ENCODE results near the gene NRP1.

GRCh38 chr10:33215154-33215553 lies 119.3 kb downstream of the NRP1 start:
- TF ChIP-seq, protein P1, sequence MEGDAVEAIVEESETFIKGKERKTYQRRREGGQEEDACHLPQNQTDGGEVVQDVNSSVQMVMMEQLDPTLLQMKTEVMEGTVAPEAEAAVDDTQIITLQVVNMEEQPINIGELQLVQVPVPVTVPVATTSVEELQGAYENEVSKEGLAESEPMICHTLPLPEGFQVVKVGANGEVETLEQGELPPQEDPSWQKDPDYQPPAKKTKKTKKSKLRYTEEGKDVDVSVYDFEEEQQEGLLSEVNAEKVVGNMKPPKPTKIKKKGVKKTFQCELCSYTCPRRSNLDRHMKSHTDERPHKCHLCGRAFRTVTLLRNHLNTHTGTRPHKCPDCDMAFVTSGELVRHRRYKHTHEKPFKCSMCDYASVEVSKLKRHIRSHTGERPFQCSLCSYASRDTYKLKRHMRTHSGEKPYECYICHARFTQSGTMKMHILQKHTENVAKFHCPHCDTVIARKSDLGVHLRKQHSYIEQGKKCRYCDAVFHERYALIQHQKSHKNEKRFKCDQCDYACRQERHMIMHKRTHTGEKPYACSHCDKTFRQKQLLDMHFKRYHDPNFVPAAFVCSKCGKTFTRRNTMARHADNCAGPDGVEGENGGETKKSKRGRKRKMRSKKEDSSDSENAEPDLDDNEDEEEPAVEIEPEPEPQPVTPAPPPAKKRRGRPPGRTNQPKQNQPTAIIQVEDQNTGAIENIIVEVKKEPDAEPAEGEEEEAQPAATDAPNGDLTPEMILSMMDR (conservative IDR thresholded peaks at IDR 0.05 in 1 of 2, IDR thresholded peaks at IDR 0.05 in 1 of 2; ENCODE audit: extremely low read depth in 1 of 2, insufficient read depth in 1 of 2, low read depth in 1 of 2, low read length in 2 of 2), result no peak
- no peak for TF ChIP-seq EZH2 (IDR thresholded peaks at IDR 0.05; ENCODE audit: borderline replicate concordance, low read length)

Measured in mammary epithelial cell (primary cell).